ENCODE measurements around the gene LRGUK. TPM values are rescaled to one million over a fixed set of nuclear protein-coding genes. Genes with fewer than 3 reads are reported as not detected.
"Not testable (repeated sequence)": the region's sequence is repeated elsewhere in the genome, so short reads cannot be mapped to it uniquely, and the experiment has no call there.

The LRGUK gene
- total and polyA plus RNA-seq, 2 of the 8 experiments (the other 6 are each of a cell fraction or from before 2014, with no cell fraction given) = 1.5 to 3.6 TPM

DNA sequence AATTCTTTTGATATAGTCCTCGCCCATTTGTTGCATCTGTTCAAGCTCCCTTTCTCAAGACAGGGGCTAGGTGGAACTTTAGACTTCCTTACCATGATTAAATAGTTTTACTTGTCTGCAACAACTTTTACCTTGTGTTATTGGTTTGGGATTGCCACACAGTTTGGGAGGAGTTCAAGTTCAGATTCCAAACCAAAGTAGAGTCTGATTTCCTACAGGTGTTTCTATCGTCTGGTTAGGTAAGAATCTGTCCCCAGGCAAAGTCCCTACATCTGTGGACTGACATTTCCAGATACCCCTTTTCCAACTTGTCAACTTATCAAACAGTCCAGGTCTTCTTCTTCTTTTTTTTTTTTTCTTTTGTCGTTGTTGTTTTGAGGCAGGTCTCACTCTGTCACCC is 93.1 kb downstream of the LRGUK start (continued):
- TF ChIP-seq, protein P1, sequence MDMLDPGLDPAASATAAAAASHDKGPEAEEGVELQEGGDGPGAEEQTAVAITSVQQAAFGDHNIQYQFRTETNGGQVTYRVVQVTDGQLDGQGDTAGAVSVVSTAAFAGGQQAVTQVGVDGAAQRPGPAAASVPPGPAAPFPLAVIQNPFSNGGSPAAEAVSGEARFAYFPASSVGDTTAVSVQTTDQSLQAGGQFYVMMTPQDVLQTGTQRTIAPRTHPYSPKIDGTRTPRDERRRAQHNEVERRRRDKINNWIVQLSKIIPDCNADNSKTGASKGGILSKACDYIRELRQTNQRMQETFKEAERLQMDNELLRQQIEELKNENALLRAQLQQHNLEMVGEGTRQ (IDR thresholded peaks at IDR 0.05; ENCODE audit: low read length) = no peak
- no peak for TF ChIP-seq CREB1 (IDR thresholded peaks at IDR 0.05)
- no peak for TF ChIP-seq RBBP5 (IDR thresholded peaks at IDR 0.05; ENCODE audit: borderline replicate concordance, low read depth, low read length)
- no peak for TF ChIP-seq KDM5A (IDR thresholded peaks at IDR 0.05; ENCODE audit: low read length)

DNA sequence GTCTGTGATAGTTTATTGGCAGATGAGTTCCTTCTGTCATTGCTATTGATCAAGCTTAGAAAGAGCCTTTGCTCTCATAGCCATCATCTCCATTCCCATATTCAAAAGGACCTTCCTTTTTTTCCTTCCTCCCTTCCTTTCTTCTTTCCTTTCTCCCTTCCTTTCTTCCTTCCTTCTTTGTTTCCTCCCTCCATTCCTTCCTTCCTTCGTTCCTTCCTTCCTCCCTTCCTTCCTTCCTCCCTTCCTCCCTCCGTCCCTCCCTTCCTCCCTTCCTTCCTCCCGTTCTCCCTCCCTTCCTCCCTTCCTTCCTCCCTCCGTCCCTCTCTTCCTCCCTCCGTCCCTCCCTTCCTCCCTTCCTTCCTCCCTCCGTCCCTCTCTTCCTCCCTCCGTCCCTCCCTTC is 104.2 kb downstream of the LRGUK start:
- POLR2A ChIA-PET (ENCODE audit: partially characterized antibody); H2BK5ac ChIP-seq (ENCODE audit: low read depth, low read length); H3K79me1 ChIP-seq (ENCODE audit: low read depth, low read length); H2BK15ac ChIP-seq (ENCODE audit: low read length); H4K5ac ChIP-seq (ENCODE audit: insufficient read length, low read depth, low read length); H3K23ac ChIP-seq (ENCODE audit: insufficient read length); H2BK120ac ChIP-seq (replicated peaks; ENCODE audit: low read depth, low read length); H3K4me2 ChIP-seq (ENCODE audit: insufficient read depth in 1 of 2, low read depth in 2 of 2, low read length in 2 of 2); H3K56ac ChIP-seq (replicated peaks; ENCODE audit: insufficient read length, low read depth, low read length); DNase-seq (ENCODE audit: low read depth in 1 of 2, low spot score in 2 of 2); H3K18ac ChIP-seq (ENCODE audit: extremely low read depth, low read length); H3K79me2 ChIP-seq (ENCODE audit: control insufficient read depth in 1 of 2, insufficient read depth in 2 of 2, low read length in 2 of 2); H3K4ac ChIP-seq (replicated peaks; ENCODE audit: insufficient read length, low read depth, low read length); H3K4me3 ChIP-seq (ENCODE audit: extremely low read depth in 1 of 4, insufficient read depth in 2 of 4, low read depth in 3 of 4, low read length in 4 of 4); H2BK20ac ChIP-seq (ENCODE audit: low read length); H3K27ac ChIP-seq (ENCODE audit: low read depth, low read length); H3K36me3 ChIP-seq (ENCODE audit: control insufficient read depth in 2 of 4, insufficient read depth in 4 of 4, low read length in 3 of 4); FAIRE-seq; H3K9ac ChIP-seq (replicated peaks in 1 of 4; ENCODE audit: extremely low read depth in 1 of 4, low read depth in 3 of 4, low read length in 3 of 4); H4K20me1 ChIP-seq (replicated peaks in 1 of 2; ENCODE audit: control insufficient read depth in 1 of 2, insufficient read depth in 2 of 2, low read length in 2 of 2); CTCF ChIA-PET (ENCODE audit: partially characterized antibody); H3K27me3 ChIP-seq (replicated peaks in 1 of 4; ENCODE audit: control insufficient read depth in 3 of 4, extremely low read depth in 1 of 4, insufficient read depth in 3 of 4, low read length in 3 of 4); H2BK12ac ChIP-seq (ENCODE audit: low read depth, low read length); H3K9me3 ChIP-seq (ENCODE audit: insufficient read depth in 2 of 2, low read depth in 1 of 2, low read length in 1 of 2); H3K14ac ChIP-seq (ENCODE audit: insufficient read length); H2AK5ac ChIP-seq (ENCODE audit: low read depth, low read length); H4K91ac ChIP-seq (replicated peaks; ENCODE audit: insufficient read length, low read length); H3K4me1 ChIP-seq (replicated peaks in 1 of 4; ENCODE audit: control insufficient read depth in 3 of 4, insufficient read depth in 4 of 4, low read length in 3 of 4); H4K8ac ChIP-seq (ENCODE audit: extremely low read depth, insufficient read depth, low read length); H2AFZ ChIP-seq (ENCODE audit: low read length); H3K23me2 ChIP-seq (ENCODE audit: low read depth, low read length): not testable (repeated sequence)
- WGBS, 2 experiments (ENCODE audit: extremely low coverage in 1 of 2, insufficient coverage in 1 of 2, insufficient read length in 1 of 2, insufficient replicate concordance in 2 of 2, low coverage in 1 of 2, low lambda C conversion rate in 2 of 2, missing lambda C conversion rate in 1 of 2) = 42 to 62% methylated on average over 5 to 7 of the region's 7 CpGs
